D721Med (cell line): ENCODE data around the gene PIM1.

Source experiments
- DNase-seq: peaks from one replicate; pipeline ENCODE4 v3.0.0; 2011; ENCODE audit warnings: low spot score; ENCODE audit not compliant: insufficient read length
- FAIRE-seq: peaks from 2 replicates; lab custom pipeline; 2011; peaks lifted over from hg19 to GRCh38; lab: Jason Lieb, UNC
- CTCF ChIP-seq: IDR thresholded peaks from 2 replicates; pipeline ENCODE4 v1.5.1; 2012; ENCODE audit warnings: mild to moderate bottlenecking, control low read depth; ENCODE audit not compliant: insufficient read depth; ENCODE audit errors: missing control alignments

The PIM1 gene

DNA sequence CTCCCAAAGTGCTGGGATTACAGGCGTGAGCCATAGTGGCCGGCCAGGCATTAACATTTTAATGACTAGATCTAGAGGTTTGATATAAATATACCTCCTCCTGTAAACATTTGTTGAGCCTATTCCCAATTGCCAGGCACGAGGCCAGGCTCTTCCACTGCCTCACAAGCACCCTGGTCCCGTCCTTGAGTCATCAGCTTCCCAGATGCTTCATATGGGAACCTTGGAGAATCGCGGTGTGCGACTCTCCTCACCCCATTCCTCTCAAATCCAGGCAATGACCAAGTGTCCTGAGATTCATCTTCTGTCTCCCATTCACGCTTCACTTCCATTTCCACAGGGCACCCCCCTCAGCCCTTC is 35.9 kb upstream of the PIM1 start:
- DNase-seq (no peak), FAIRE-seq (no peak)
- TF ChIP-seq CTCF: no peak

GRCh38 chr6:37134396-37135191 is 35.4 kb upstream of the PIM1 start:
- FAIRE-seq: no peak
- TF ChIP-seq CTCF: no peak
- no peak for DNase-seq

GRCh38 chr6:37135835-37136694 is 33.9 kb upstream of the PIM1 start:
- FAIRE-seq (no peak), DNase-seq (no peak)
- TF ChIP-seq CTCF: no peak

GRCh38 chr6:37136821-37137200 is 33.1 kb upstream of the PIM1 start:
- FAIRE-seq: no peak
- no peak for TF ChIP-seq CTCF

GRCh38 chr6:37137201-37138090 is 32.5 kb upstream of the PIM1 start:
- DNase-seq: no peak
- no peak for TF ChIP-seq CTCF
- FAIRE-seq: no peak

More at GRCh38 chr6:37136821-37137200, 33.1 kb upstream of the PIM1 start:
- DNase-seq: no peak

- TF ChIP-seq CTCF: no peak
- FAIRE-seq (no peak), DNase-seq (no peak)
These were observed 31.1 kb upstream of the PIM1 start for GRCh38 chr6:37138856-37139229.
